Spleen (tissue), 7 donors: Measurements from ENCODE around the gene BRDT.

Experiments used
- CTCF ChIP-seq, 11 experiments: fragments of 200-600 bp in 7 of 11; fragments of 450-650 bp in 4 of 11; sonication (generic) in 4 of 11; IDR thresholded peaks in 8 of 11; conservative IDR thresholded peaks in 3 of 11; 1 replicate in 7 of 11; 2 replicates in 4 of 11; pipeline versions ENCODE4 v1.4.0 to v1.8.0; 2016 to 2021; ENCODE audit warnings: antibody characterized with exemption in 11 of 11, inconsistent platforms in 4 of 11, mild to moderate bottlenecking in 1 of 11
- POLR2A ChIP-seq, 3 donors: fragments of 450-650 bp; IDR thresholded peaks; one replicate each; pipeline ENCODE4 v1.5.1; 2017; ENCODE audit warnings: antibody characterized with exemption in 3 of 3, mild to moderate bottlenecking in 1 of 3
- POLR2AphosphoS5 ChIP-seq, 3 donors: sonication (generic); formaldehyde crosslinking; IDR thresholded peaks; one replicate each; pipeline ENCODE4 v1.5.1; 2017; ENCODE audit warnings: antibody characterized with exemption in 3 of 3
- donor health status: DM: no; HTN: no; CAD: no; lungs with moderate emphysema.
- donor health status: DM: no; HTN: no; CAD: no.
- donor health status: DM: no; HTN: no; CAD: no.

- TF ChIP-seq POLR2AphosphoS5 (IDR thresholded peaks at IDR 0.05) = no peak
- no peak for TF ChIP-seq CTCF (IDR thresholded peaks at IDR 0.05 in 8 of 11, conservative IDR thresholded peaks at IDR 0.05 in 3 of 11)
- no peak for TF ChIP-seq POLR2A (IDR thresholded peaks at IDR 0.05)
Measured at GRCh38 chr1:91940496-91940895, 8.7 kb upstream of the BRDT start.
